K562 (cell line): ENCODE results near the gene PYGB. TPM values are rescaled to one million over a fixed set of nuclear protein-coding genes. Genes with fewer than 3 reads are reported as not detected.

Experiments
- EHMT2 ChIP-seq: fragments of 450-650 bp; IDR thresholded peaks from 2 replicates; pipeline ENCODE4 v1.6.1; 2018; ENCODE audit warnings: antibody characterized with exemption
- EZH2 ChIP-seq: IDR thresholded peaks from 2 replicates; pipeline ENCODE4 v1.6.1; 2012; ENCODE audit warnings: low read depth, mild to moderate bottlenecking, inconsistent platforms, low read length, borderline replicate concordance
- HMGN3 ChIP-seq: IDR thresholded peaks from 2 replicates; pipeline ENCODE4 v1.6.1; 2011; ENCODE audit warnings: borderline replicate concordance, low read depth, mild to moderate bottlenecking, mixed read lengths, low read length; ENCODE audit not compliant: insufficient read length; ENCODE audit errors: extremely low read depth
- TCF7L2 ChIP-seq: fragments of 150-350 bp; IDR thresholded peaks from 2 replicates; pipeline ENCODE4 v1.6.1; 2016; ENCODE audit warnings: low read depth, mild to moderate bottlenecking, low read length, moderate library complexity
- ZNF253 ChIP-seq: fragments of 250-450 bp; sonication (Bioruptor Pico); conservative IDR thresholded peaks from 2 replicates; pipeline ENCODE4 v1.6.1; 2021; ENCODE audit warnings: mild to moderate bottlenecking
- ZNF584 ChIP-seq: fragments of 200-800 bp; sonication (Bioruptor generic); IDR thresholded peaks from 2 replicates; pipeline ENCODE4 v1.6.1; 2016; ENCODE audit warnings: low read depth, mild to moderate bottlenecking, missing genetic modification characterization, missing compliant biosample characterization
- polyA plus RNA-seq, 8 experiments: library from polyadenylated mRNA; depleted of rRNA in 4 of 8; stranded (reverse) in 5 of 8; unstranded in 3 of 8; fragments of >200 nt; fragmentation: Nextera tagmentation in 2 of 8; fragmentation: Illumina TruSeq in 1 of 8; extraction: Ambion mirVana in 2 of 8; extraction: Trizol in 1 of 8; gene quantifications; 2 replicates each; pipeline versions ENCODE4 v1.2.1 to v1.2.3, GENCODE V29; 2011 to 2014; ENCODE audit warnings: inconsistent platforms in 1 of 8, missing spikeins in 1 of 8
- total RNA-seq, 7 experiments: library from RNA; depleted of rRNA in 6 of 7; stranded (reverse); fragments of >200 nt in 6 of 7; fragmentation: Illumina TruSeq in 2 of 7; extraction: Trizol in 2 of 7; gene quantifications; 2 replicates each; pipeline versions ENCODE4 v1.2.1 to v1.2.3, GENCODE V29; 2011 to 2021; ENCODE audit warnings: low replicate concordance in 1 of 7
- TF ChIP-seq, protein P1 (sequence below), 2 experiments: fragments of 250-450 bp in 1 of 2; fragments of 450-650 bp in 1 of 2; sonication (Bioruptor Pico) in 1 of 2; IDR thresholded peaks; 2 replicates each; pipeline versions ENCODE4 v1.6.1 to v1.8.0; 2016 to 2021; ENCODE audit warnings: mild to moderate bottlenecking in 2 of 2, moderate library complexity in 2 of 2, missing compliant biosample characterization in 1 of 2, missing genetic modification characterization in 1 of 2
- TF ChIP-seq, protein P2 (sequence below): IDR thresholded peaks from 3 replicates; pipeline ENCODE4 v1.6.1; 2011; ENCODE audit warnings: borderline replicate concordance, mild to moderate bottlenecking, moderate library complexity; ENCODE audit not compliant: insufficient read length; ENCODE audit errors: extremely low read depth

PYGB gene
- total and polyA plus RNA-seq, 9 of the 15 experiments (the other 6 are each of a cell fraction or from before 2014, with no cell fraction given) = 0.34 to 18.0 (median 9.8) TPM

DNA sequence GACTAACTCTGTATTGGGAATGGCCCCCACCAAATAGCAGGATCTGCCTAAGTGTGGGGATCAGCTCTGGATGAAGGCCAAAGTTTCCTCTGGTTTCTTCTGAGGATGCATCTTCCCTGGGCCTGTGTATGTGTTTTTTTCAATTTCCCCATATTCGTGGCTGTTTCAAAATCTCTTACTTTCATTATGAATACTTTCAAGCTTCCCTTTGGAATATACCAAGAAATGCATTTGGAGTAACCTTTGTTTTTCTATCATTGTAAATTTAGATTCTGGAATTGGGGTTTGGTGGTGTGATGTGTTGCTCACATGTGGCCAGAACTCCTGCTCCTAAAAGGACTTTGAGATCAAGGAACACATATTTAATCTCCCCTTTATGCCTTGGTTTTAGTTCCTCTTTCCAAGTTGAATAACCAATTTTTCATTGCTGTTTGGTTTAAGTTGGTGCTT lies 44.0 kb upstream of the PYGB start (continued):
- no peak for TF ChIP-seq EZH2
- no peak for TF ChIP-seq EHMT2
- no peak for TF ChIP-seq ZNF253 (CRISPR knock-in tag)
- TF ChIP-seq ZNF584 = no peak
- TF ChIP-seq, protein P1, sequence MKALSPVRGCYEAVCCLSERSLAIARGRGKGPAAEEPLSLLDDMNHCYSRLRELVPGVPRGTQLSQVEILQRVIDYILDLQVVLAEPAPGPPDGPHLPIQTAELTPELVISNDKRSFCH (CRISPR knock-in tag; IDR thresholded peaks at IDR 0.05) = no peak
- TF ChIP-seq, protein P1 (tag; IDR thresholded peaks at IDR 0.05) = no peak
- TF ChIP-seq, protein P2, sequence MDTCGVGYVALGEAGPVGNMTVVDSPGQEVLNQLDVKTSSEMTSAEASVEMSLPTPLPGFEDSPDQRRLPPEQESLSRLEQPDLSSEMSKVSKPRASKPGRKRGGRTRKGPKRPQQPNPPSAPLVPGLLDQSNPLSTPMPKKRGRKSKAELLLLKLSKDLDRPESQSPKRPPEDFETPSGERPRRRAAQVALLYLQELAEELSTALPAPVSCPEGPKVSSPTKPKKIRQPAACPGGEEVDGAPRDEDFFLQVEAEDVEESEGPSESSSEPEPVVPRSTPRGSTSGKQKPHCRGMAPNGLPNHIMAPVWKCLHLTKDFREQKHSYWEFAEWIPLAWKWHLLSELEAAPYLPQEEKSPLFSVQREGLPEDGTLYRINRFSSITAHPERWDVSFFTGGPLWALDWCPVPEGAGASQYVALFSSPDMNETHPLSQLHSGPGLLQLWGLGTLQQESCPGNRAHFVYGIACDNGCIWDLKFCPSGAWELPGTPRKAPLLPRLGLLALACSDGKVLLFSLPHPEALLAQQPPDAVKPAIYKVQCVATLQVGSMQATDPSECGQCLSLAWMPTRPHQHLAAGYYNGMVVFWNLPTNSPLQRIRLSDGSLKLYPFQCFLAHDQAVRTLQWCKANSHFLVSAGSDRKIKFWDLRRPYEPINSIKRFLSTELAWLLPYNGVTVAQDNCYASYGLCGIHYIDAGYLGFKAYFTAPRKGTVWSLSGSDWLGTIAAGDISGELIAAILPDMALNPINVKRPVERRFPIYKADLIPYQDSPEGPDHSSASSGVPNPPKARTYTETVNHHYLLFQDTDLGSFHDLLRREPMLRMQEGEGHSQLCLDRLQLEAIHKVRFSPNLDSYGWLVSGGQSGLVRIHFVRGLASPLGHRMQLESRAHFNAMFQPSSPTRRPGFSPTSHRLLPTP = no peak
- TF ChIP-seq TCF7L2 = no peak
- TF ChIP-seq HMGN3 = no peak
